Muscle layer of duodenum (tissue), 2 donors: Measurements from ENCODE around the gene GPRIN2.
"Not testable (repeated sequence)": the region's sequence is repeated elsewhere in the genome, so short reads cannot be mapped to it uniquely, and the experiment has no call there.

Source experiments
- H3K27ac ChIP-seq: one replicate; pipeline ENCODE4 v1.7.0; 2013; ENCODE audit warnings: mild to moderate bottlenecking, low read length
- H3K27me3 ChIP-seq: one replicate; pipeline ENCODE4 v1.7.0; 2013; ENCODE audit warnings: low read depth, mild to moderate bottlenecking, control low read depth, low read length
- H3K36me3 ChIP-seq, 2 donors: one replicate each; pipeline ENCODE4 v1.7.0; 2013; ENCODE audit warnings: low read length in 2 of 2, control low read depth in 1 of 2, mild to moderate bottlenecking in 1 of 2; ENCODE audit not compliant: insufficient read depth in 2 of 2, control insufficient read depth in 1 of 2
- H3K4me1 ChIP-seq, 2 donors: one replicate each; pipeline ENCODE4 v1.7.0; 2013; ENCODE audit warnings: low read length in 2 of 2, mild to moderate bottlenecking in 2 of 2, control low read depth in 1 of 2, moderate library complexity in 1 of 2; ENCODE audit not compliant: insufficient read depth in 2 of 2, control insufficient read depth in 1 of 2
- H3K4me3 ChIP-seq, 2 donors: one replicate each; pipeline ENCODE4 v1.7.0; 2013; ENCODE audit warnings: low read length in 2 of 2, low read depth in 1 of 2, mild to moderate bottlenecking in 1 of 2
- H3K9me3 ChIP-seq, 2 donors: one replicate each; pipeline ENCODE4 v1.7.0; 2013; ENCODE audit warnings: low read length in 2 of 2, control low read depth in 1 of 2, mild to moderate bottlenecking in 1 of 2; ENCODE audit not compliant: control insufficient read depth in 1 of 2
- donor health status: healthy.

The GPRIN2 gene

GRCh38 chr10:46556515-46557318, at the start of gene GPRIN2:
TSS of gene GPRIN2 (minus strand) at chr10:46556658. CDS start at chr10:46550736, 5,922 bp downstream.
- H3K27me3 ChIP-seq: peaks cover 34% of the 10 kb centered on the region
- H3K9me3 ChIP-seq: no peaks in the 10 kb centered on the region
- H3K4me3 ChIP-seq: peak within 1 kb of the TSS in 1 of 2 donors; percentile 45
- H3K27ac ChIP-seq: no peak within 1 kb of the TSS
- H3K4me1 ChIP-seq: peaks cover 0 to 11% of the 10 kb centered on the region in 2 donors
- no peaks in the 10 kb centered on the region for H3K36me3 ChIP-seq

GRCh38 chr10:46600516-46600915, 44.1 kb upstream of the GPRIN2 start:
- H3K27me3 ChIP-seq, H3K27ac ChIP-seq, H3K4me1 ChIP-seq, H3K36me3 ChIP-seq, H3K4me3 ChIP-seq, H3K9me3 ChIP-seq: not testable (repeated sequence)

- H3K4me1 ChIP-seq, H3K9me3 ChIP-seq, H3K27me3 ChIP-seq, H3K27ac ChIP-seq, H3K36me3 ChIP-seq: not testable (repeated sequence)
- H3K4me3 ChIP-seq: peak overlapping the region in 1 of 2 donors; percentile 47
Measured at GRCh38 chr10:46597616-46598246, 41.3 kb upstream of the GPRIN2 start.

- not testable (repeated sequence) for H3K4me1 ChIP-seq, H3K27ac ChIP-seq, H3K9me3 ChIP-seq, H3K4me3 ChIP-seq, H3K27me3 ChIP-seq, H3K36me3 ChIP-seq
Measured at GRCh38 chr10:46596570-46596969, 40.1 kb upstream of the GPRIN2 start.

GRCh38 chr10:46594453-46595063, 38.1 kb upstream of the GPRIN2 start:
- H3K27me3 ChIP-seq, H3K9me3 ChIP-seq, H3K4me1 ChIP-seq, H3K36me3 ChIP-seq, H3K4me3 ChIP-seq, H3K27ac ChIP-seq: not testable (repeated sequence)

GRCh38 chr10:46593307-46593706, 36.8 kb upstream of the GPRIN2 start:
- H3K4me1 ChIP-seq, H3K36me3 ChIP-seq, H3K4me3 ChIP-seq, H3K27me3 ChIP-seq, H3K27ac ChIP-seq, H3K9me3 ChIP-seq: not testable (repeated sequence)

- H3K36me3 ChIP-seq, H3K27me3 ChIP-seq, H3K4me1 ChIP-seq, H3K4me3 ChIP-seq, H3K9me3 ChIP-seq, H3K27ac ChIP-seq: not testable (repeated sequence)
Measured at GRCh38 chr10:46591053-46591452, 34.6 kb upstream of the GPRIN2 start.

- H3K9me3 ChIP-seq, H3K36me3 ChIP-seq, H3K27me3 ChIP-seq, H3K4me3 ChIP-seq, H3K4me1 ChIP-seq, H3K27ac ChIP-seq: not testable (repeated sequence)
Measured at GRCh38 chr10:46589589-46589988, 33.1 kb upstream of the GPRIN2 start.

- H3K27me3 ChIP-seq, H3K36me3 ChIP-seq, H3K4me3 ChIP-seq, H3K27ac ChIP-seq, H3K4me1 ChIP-seq, H3K9me3 ChIP-seq: not testable (repeated sequence)
Measured at GRCh38 chr10:46588221-46588620, 31.8 kb upstream of the GPRIN2 start.

- not testable (repeated sequence) for H3K9me3 ChIP-seq, H3K27ac ChIP-seq, H3K27me3 ChIP-seq, H3K4me3 ChIP-seq, H3K36me3 ChIP-seq, H3K4me1 ChIP-seq
Measured at GRCh38 chr10:46587546-46587945, 31.1 kb upstream of the GPRIN2 start.

GRCh38 chr10:46585246-46585645, 28.8 kb upstream of the GPRIN2 start:
- H3K4me1 ChIP-seq, H3K9me3 ChIP-seq, H3K27me3 ChIP-seq, H3K36me3 ChIP-seq, H3K27ac ChIP-seq, H3K4me3 ChIP-seq: not testable (repeated sequence)
